Activated B cell treated with CpG ODN at 0.5 μM for 24 hours (primary cell): ENCODE results near the gene MB21D2. TPM values are rescaled to one million over a fixed set of nuclear protein-coding genes. Genes with fewer than 3 reads are reported as not detected.

Experiments used
- ATAC-seq: fragments of 200-7000 bp; cut with Tn5 transposase; one replicate; pipeline ENCODE4 v1.10.0; 2021; ENCODE audit warnings: low read depth, mild to moderate bottlenecking, moderate library complexity
- CTCF ChIA-PET: fragments of 350-600 bp; sonication (Branson Sonifier 250); formaldehyde crosslinking; loops from one replicate; lab custom pipeline; 2021; ENCODE audit warnings: antibody characterized with exemption; lab: Charles Lee
- POLR2A ChIA-PET: fragments of 350-600 bp; sonication (Branson Sonifier 250); formaldehyde crosslinking; loops from one replicate; lab custom pipeline; 2021; ENCODE audit warnings: antibody characterized with exemption; lab: Charles Lee
- DNase-seq: peaks from one replicate; pipeline ENCODE4 v3.0.0; 2022
- H3K27ac Mint-ChIP-seq: one replicate; pipeline ENCODE4 v1.8.0; 2020; ENCODE audit warnings: mixed read lengths
- H3K27me3 Mint-ChIP-seq: one replicate; pipeline ENCODE4 v1.8.0; 2021; ENCODE audit warnings: mixed read lengths
- H3K36me3 Mint-ChIP-seq: one replicate; pipeline ENCODE4 v1.8.0; 2021; ENCODE audit warnings: low read depth, mixed read lengths
- H3K4me1 Mint-ChIP-seq: one replicate; pipeline ENCODE4 v1.8.0; 2021; ENCODE audit warnings: mixed read lengths
- H3K4me3 Mint-ChIP-seq: one replicate; pipeline ENCODE4 v1.8.0; 2020; ENCODE audit warnings: mild to moderate bottlenecking, mixed read lengths
- H3K9me3 Mint-ChIP-seq: one replicate; pipeline ENCODE4 v1.8.0; 2020; ENCODE audit warnings: mixed read lengths
- intact Hi-C: fragments of 100-400 bp; cut with micrococcal nuclease; formaldehyde crosslinking; loops from one replicate; pipeline ENCODE4 v1.15.1; 2024
- total RNA-seq: library from RNA; stranded (reverse); gene quantifications from 2 replicates; pipeline ENCODE4 v1.2.3, GENCODE V29; 2022
- TF ChIP-seq, protein P1 (sequence below): fragments of 200-600 bp; IDR thresholded peaks from one replicate; pipeline ENCODE4 v1.8.0; 2022; ENCODE audit warnings: antibody characterized with exemption, mild to moderate bottlenecking

MB21D2 gene
- total RNA-seq, 1 donor from 2014 or later: 0.09 TPM

- Mint-ChIP-seq H3K4me1 (no peaks in the 10 kb centered on the region), H3K4me3 (no peak overlapping the region), H3K36me3 (no peaks in the 10 kb centered on the region), H3K27ac (no peak overlapping the region), H3K27me3 (peaks cover 2% of the 10 kb centered on the region), H3K9me3 (no peaks in the 10 kb centered on the region)
- ChIA-PET CTCF (no interaction called here), POLR2A (no interaction called here)
- ATAC-seq: no peak
- TF ChIP-seq, protein P1, sequence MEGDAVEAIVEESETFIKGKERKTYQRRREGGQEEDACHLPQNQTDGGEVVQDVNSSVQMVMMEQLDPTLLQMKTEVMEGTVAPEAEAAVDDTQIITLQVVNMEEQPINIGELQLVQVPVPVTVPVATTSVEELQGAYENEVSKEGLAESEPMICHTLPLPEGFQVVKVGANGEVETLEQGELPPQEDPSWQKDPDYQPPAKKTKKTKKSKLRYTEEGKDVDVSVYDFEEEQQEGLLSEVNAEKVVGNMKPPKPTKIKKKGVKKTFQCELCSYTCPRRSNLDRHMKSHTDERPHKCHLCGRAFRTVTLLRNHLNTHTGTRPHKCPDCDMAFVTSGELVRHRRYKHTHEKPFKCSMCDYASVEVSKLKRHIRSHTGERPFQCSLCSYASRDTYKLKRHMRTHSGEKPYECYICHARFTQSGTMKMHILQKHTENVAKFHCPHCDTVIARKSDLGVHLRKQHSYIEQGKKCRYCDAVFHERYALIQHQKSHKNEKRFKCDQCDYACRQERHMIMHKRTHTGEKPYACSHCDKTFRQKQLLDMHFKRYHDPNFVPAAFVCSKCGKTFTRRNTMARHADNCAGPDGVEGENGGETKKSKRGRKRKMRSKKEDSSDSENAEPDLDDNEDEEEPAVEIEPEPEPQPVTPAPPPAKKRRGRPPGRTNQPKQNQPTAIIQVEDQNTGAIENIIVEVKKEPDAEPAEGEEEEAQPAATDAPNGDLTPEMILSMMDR: no peak
- intact Hi-C loops: no loop called here
- no peak for DNase-seq
These were observed 169.9 kb downstream of the MB21D2 start for GRCh38 chr3:192747746-192748145.

DNA sequence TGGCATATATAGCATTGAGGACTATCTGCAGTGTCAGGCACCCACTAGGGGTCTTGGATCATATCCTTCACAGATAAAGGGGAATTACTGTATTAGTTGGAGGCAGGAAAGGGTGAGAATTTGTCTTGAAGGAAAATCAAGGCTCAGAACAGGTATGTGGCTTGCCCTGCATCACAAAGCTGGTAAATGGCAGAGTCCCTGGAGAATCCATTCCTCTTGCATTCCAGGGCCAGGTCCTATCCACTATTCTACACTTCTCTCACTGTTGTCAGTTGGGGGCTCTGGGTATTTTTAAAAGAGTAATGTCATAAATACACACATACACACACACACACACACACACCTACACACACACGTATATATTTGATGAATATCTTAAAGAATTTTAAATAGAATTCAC, 170.5 kb downstream of the MB21D2 start:
- peaks cover 2% of the 10 kb centered on the region for H3K27me3 Mint-ChIP-seq
- no peak overlapping the region for H3K4me3 Mint-ChIP-seq
- no peak for DNase-seq
- ChIA-PET CTCF (no interaction called here), POLR2A (no interaction called here)
- H3K27ac Mint-ChIP-seq: no peak overlapping the region
- intact Hi-C loops: no loop called here
- no peaks in the 10 kb centered on the region for H3K9me3 Mint-ChIP-seq
- TF ChIP-seq, protein P1: no peak
- H3K4me1 Mint-ChIP-seq: no peaks in the 10 kb centered on the region
- H3K36me3 Mint-ChIP-seq: no peaks in the 10 kb centered on the region
- no peak for ATAC-seq

Other genes starting within 250 kb of the MB21D2 start
- gene FGF12, start 190.3 kb downstream of the MB21D2 start, total RNA-seq: not detected in 2 replicates